Hematopoietic multipotent progenitor cell (in vitro differentiated cells): ENCODE results near the gene KRTAP5-8. TPM values are rescaled to one million over a fixed set of nuclear protein-coding genes. Genes with fewer than 3 reads are reported as not detected.
A peak's percentile ranks its signal among the peaks of the same experiment; 100 is the strongest.
"Not testable (repeated sequence)": the region's sequence is repeated elsewhere in the genome, so short reads cannot be mapped to it uniquely, and the experiment has no call there.

Experiments used
- DNase-seq, 3 donors: peaks; one replicate each; pipeline ENCODE4 v3.0.0-alpha.2; 2011 to 2015; ENCODE audit warnings: low read depth in 2 of 3, low spot score in 2 of 3
- total RNA-seq: library from RNA; depleted of rRNA; stranded (reverse); fragments of >200 nt; gene quantifications from one replicate; pipeline ENCODE4 v1.2.3, GENCODE V29; 2012

KRTAP5-8 gene
- total RNA-seq, 1 donor, result not detected

- DNase-seq, result no peak
These were observed 32.0 kb upstream of the KRTAP5-8 start for GRCh38 chr11:71505781-71506180.

- no peak for DNase-seq
These were observed 30.7 kb upstream of the KRTAP5-8 start for GRCh38 chr11:71507102-71507501.

DNA sequence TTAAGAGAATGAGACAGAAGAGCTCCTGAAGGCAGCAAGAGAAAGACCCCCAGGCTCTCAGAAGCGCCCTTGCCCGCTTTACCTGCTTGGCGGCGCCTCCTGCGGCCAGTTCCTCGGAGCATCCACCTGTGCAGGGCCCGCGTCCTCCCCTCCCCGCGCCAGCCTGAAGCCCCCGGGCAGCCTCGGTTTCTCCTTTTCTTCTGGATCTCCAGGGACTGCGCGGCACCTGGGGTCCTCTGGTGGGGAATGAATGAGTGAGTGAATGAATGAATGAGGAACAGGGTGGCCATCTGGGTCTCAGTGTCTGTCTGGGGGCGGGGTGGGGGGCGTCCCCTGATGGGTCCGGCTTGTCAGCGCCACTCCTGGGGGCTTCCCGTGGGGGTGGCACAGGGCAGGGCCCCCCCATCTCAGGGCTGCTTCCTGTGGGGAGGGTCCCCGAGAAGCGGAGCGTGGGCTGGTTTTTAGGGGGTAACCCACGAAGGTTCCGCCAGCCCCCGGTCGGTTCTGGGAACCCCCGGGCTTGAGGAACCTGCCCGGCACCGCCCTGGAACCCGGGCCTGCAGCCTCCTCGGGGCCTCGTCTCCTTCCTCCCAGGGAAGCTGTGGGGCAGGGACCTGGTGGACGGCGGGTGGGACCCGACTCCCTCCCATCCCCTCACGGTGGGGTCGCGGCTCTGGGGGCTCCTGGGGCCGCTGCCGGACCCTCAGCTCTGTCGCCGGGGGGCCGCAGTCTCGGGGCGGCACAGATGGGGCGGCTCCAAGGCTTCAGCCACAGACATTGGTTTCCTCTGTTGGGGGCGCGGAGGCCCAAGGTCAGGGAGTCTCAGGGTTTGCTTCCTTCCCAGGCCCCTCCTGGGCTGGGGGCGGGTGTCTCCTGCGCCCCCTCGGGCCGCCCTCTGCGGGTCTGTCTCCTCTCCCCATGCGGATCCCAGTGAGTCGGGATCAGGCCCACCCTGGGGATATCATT lies 19.0 kb upstream of the KRTAP5-8 start:
- no peak for DNase-seq

GRCh38 chr11:71519546-71519945 lies 18.3 kb upstream of the KRTAP5-8 start:
- no peak for DNase-seq

GRCh38 chr11:71525188-71525937 lies 12.5 kb upstream of the KRTAP5-8 start:
- no peak for DNase-seq

GRCh38 chr11:71525938-71526495 lies 11.8 kb upstream of the KRTAP5-8 start:
- no peak for DNase-seq

DNA sequence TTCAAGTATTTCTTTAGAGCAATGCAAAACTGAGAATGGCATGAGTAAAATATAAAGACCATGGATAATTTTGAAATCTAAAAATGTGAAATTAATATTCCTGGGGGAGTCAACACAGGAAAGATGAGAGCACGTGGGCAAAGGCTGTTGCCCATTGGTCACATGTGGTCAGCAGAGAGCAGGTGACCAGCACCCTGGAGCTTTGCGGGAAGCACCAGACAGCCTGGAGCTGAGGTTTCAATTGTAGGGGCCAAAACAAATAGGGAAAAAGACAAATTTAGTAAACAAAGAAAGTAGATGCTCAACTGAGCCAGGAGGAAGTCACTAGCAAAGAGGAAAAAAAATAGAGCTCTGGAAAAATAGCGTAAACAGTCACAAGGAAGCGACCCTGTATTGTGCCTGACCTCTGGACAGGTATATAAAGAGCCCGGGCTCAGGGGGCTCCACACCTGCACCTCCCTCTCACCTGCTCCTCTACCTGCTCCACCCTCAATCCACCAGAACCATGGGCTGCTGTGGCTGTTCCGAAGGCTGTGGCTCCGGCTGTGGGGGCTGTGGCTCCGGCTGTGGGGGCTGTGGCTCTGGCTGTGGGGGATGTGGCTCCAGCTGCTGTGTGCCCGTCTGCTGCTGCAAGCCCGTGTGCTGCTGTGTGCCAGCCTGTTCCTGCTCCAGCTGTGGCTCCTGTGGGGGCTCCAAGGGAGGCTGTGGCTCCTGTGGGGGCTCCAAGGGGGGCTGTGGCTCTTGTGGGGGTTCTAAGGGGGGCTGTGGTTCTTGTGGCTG lies 10.8 kb upstream of the KRTAP5-8 start, which contains the start of gene KRTAP5-7:
Gene KRTAP5-7 (plus strand): TSS at position 472 of the 780 bp plus-strand sequence. CDS start 34 bp downstream, at position 506.
- DNase-seq, result not testable (repeated sequence)

GRCh38 chr11:71527576-71528210 lies 10.1 kb upstream of the KRTAP5-8 start:
- no peak for DNase-seq

GRCh38 chr11:71530602-71531001 lies 7.2 kb upstream of the KRTAP5-8 start:
- no peak for DNase-seq

GRCh38 chr11:71532036-71532610 lies 5.7 kb upstream of the KRTAP5-8 start:
- no peak for DNase-seq

GRCh38 chr11:71534711-71535608 lies 2.9 kb upstream of the KRTAP5-8 start:
- peak in 2 of 3 donors; percentile 14 to 58 for DNase-seq

DNA sequence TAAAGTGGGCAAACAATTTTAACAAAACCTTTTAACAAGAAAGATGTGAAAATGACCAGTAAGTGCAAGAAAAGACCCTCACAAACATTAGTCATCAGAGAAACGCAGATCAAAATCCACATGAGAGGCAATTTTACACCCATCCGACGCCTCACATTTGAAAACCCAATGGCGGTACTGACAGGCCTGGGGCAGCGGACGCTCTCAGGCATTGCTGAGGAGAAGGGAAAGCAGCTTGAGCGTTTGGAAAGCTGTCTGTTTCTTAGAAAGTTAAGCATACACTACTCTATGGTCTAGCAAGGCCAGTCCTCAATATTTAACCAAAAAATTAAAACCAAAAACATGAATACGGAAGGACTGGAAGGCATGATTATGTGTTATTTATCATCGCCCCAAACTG lies 2.0 kb upstream of the KRTAP5-8 start:
- no peak for DNase-seq

- DNase-seq, result no peak
These were observed 288 bp upstream of the KRTAP5-8 start for GRCh38 chr11:71537537-71537936.

DNA sequence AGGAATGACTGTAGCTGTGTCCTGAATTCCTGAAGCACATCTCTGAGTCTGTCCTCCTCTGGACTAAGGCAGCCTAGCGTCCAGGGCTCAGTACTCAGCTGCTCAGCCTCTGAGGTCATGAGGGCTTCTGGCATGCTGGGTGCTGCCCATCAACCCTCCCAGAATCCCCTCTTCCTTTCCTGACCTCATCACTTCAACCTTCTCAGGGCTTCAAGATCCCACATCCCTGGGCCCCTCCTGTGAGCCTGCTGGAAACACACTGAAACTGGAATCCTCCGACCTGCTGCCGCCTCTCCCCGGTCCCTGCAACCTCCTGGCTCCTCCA lies 803 bp downstream of the KRTAP5-8 start:
- no peak for DNase-seq

- DNase-seq, result no peak
These were observed 1.2 kb downstream of the KRTAP5-8 start for GRCh38 chr11:71539017-71539416.

GRCh38 chr11:71539971-71540370 lies 2.1 kb downstream of the KRTAP5-8 start:
- not testable (repeated sequence) for DNase-seq

GRCh38 chr11:71540521-71541304 lies 2.9 kb downstream of the KRTAP5-8 start:
- not testable (repeated sequence) for DNase-seq

GRCh38 chr11:71542382-71542781 lies 4.6 kb downstream of the KRTAP5-8 start:
- DNase-seq, result no peak
